H1 (cell line): ENCODE measurements around the gene RAD18. TPM values are rescaled to one million over a fixed set of nuclear protein-coding genes. Genes with fewer than 3 reads are reported as not detected.

Source experiments
- CTCF ChIA-PET: fragments of 300-600 bp; sonication (Branson Sonifier 250); formaldehyde crosslinking; loops from one replicate; lab custom pipeline; 2021; ENCODE audit not compliant: partially characterized antibody; lab: Charles Lee
- POLR2A ChIA-PET: fragments of 300-600 bp; sonication (Branson Sonifier 250); formaldehyde crosslinking; loops from one replicate; lab custom pipeline; 2021; ENCODE audit warnings: inconsistent platforms; ENCODE audit not compliant: partially characterized antibody; lab: Charles Lee
- DNase-seq, 2 experiments: peaks; one replicate each; pipeline versions ENCODE4 v3.0.0 to v3.0.0-alpha.2; 2010 to 2022; ENCODE audit warnings: low spot score in 2 of 2, low read depth in 1 of 2, mixed read lengths in 1 of 2
- FAIRE-seq: peaks from 2 replicates; lab custom pipeline; 2011; peaks lifted over from hg19 to GRCh38; lab: Jason Lieb, UNC
- H2AFZ ChIP-seq: 2 replicates; pipeline ENCODE4 v1.8.1; 2012; ENCODE audit warnings: low read length, inconsistent platforms
- H2AK5ac ChIP-seq: 2 replicates; pipeline ENCODE4 v1.6.1; 2013; ENCODE audit warnings: low read depth, low read length
- H2BK120ac ChIP-seq: replicated peaks from 2 replicates; pipeline ENCODE3; 2013; ENCODE audit warnings: low read depth, low read length, inconsistent platforms
- H2BK12ac ChIP-seq: 2 replicates; pipeline ENCODE4 v1.6.1; 2013; ENCODE audit warnings: low read depth, low read length
- H2BK15ac ChIP-seq: 2 replicates; pipeline ENCODE4 v1.6.1; 2013; ENCODE audit warnings: low read length
- H2BK20ac ChIP-seq: 2 replicates; pipeline ENCODE4 v1.6.1; 2013; ENCODE audit warnings: low read length
- H2BK5ac ChIP-seq: 2 replicates; pipeline ENCODE4 v1.6.1; 2013; ENCODE audit warnings: low read depth, low read length
- H3K14ac ChIP-seq: 2 replicates; pipeline ENCODE4 v1.6.1; 2013; ENCODE audit warnings: inconsistent platforms; ENCODE audit not compliant: insufficient read length
- H3K18ac ChIP-seq: 2 replicates; pipeline ENCODE4 v1.6.1; 2013; ENCODE audit warnings: low read length; ENCODE audit errors: extremely low read depth
- H3K23ac ChIP-seq: 2 replicates; pipeline ENCODE4 v1.6.1; 2013; ENCODE audit warnings: inconsistent platforms; ENCODE audit not compliant: insufficient read length
- H3K23me2 ChIP-seq: 2 replicates; pipeline ENCODE4 v1.6.1; 2013; ENCODE audit warnings: low read depth, low read length
- H3K27ac ChIP-seq: 2 replicates; pipeline ENCODE4 v1.6.1; 2011; ENCODE audit warnings: low read depth, low read length, inconsistent platforms
- H3K27me3 ChIP-seq, 4 experiments: replicated peaks in 1 of 4; 1 replicate in 1 of 4; 2 replicates in 3 of 4; pipeline versions ENCODE4 v1.6.1 to v1.8.1; 2011 to 2013; ENCODE audit warnings: low read length in 3 of 4, mild to moderate bottlenecking in 3 of 4, inconsistent platforms in 2 of 4, mixed read lengths in 2 of 4, moderate library complexity in 1 of 4; ENCODE audit not compliant: control insufficient read depth in 3 of 4, insufficient read depth in 3 of 4; ENCODE audit errors: extremely low read depth in 1 of 4
- H3K36me3 ChIP-seq, 4 experiments: 2 replicates each; pipeline versions ENCODE4 v1.6.1 to v1.8.1; 2011 to 2013; ENCODE audit warnings: mild to moderate bottlenecking in 4 of 4, low read length in 3 of 4, moderate library complexity in 2 of 4, control low read depth in 1 of 4, inconsistent platforms in 1 of 4; ENCODE audit not compliant: insufficient read depth in 4 of 4, control insufficient read depth in 2 of 4
- H3K4ac ChIP-seq: replicated peaks from 2 replicates; pipeline ENCODE3; 2013; ENCODE audit warnings: low read length, low read depth, mixed read lengths, inconsistent platforms; ENCODE audit not compliant: insufficient read length
- H3K4me1 ChIP-seq, 4 experiments: replicated peaks in 1 of 4; 1 replicate in 1 of 4; 2 replicates in 3 of 4; pipeline versions ENCODE4 v1.6.1 to v1.8.1; 2011 to 2013; ENCODE audit warnings: low read length in 3 of 4, inconsistent platforms in 2 of 4, mixed read lengths in 1 of 4; ENCODE audit not compliant: insufficient read depth in 4 of 4, control insufficient read depth in 3 of 4
- H3K4me2 ChIP-seq, 2 experiments: 2 replicates each; pipeline versions ENCODE4 v1.6.1 to v1.8.1; 2011 to 2013; ENCODE audit warnings: low read depth in 2 of 2, low read length in 2 of 2, control low read depth in 1 of 2, inconsistent platforms in 1 of 2, mild to moderate bottlenecking in 1 of 2; ENCODE audit not compliant: insufficient read depth in 1 of 2
- H3K4me3 ChIP-seq, 4 experiments: fragments of 200-600, 300-600 bp in 1 of 4; sonication (generic), shearing (Covaris generic), sonication (Bioruptor Twin) in 1 of 4; 2 replicates each; pipeline versions ENCODE4 v1.5.1 to v1.8.1; 2011 to 2016; ENCODE audit warnings: low read length in 4 of 4, low read depth in 3 of 4, control low read depth in 2 of 4, inconsistent platforms in 2 of 4, mild to moderate bottlenecking in 2 of 4, mixed read lengths in 1 of 4, moderate library complexity in 1 of 4; ENCODE audit not compliant: insufficient read depth in 2 of 4; ENCODE audit errors: extremely low read depth in 1 of 4
- H3K56ac ChIP-seq: replicated peaks from 2 replicates; pipeline ENCODE3; 2013; ENCODE audit warnings: low read depth, mild to moderate bottlenecking, mixed read lengths, low read length, inconsistent platforms; ENCODE audit not compliant: insufficient read length
- H3K79me1 ChIP-seq: 2 replicates; pipeline ENCODE4 v1.6.1; 2013; ENCODE audit warnings: low read depth, low read length, control low read depth
- H3K79me2 ChIP-seq, 2 experiments: 2 replicates each; pipeline versions ENCODE4 v1.6.1 to v1.8.1; 2012 to 2013; ENCODE audit warnings: low read length in 2 of 2, mild to moderate bottlenecking in 2 of 2, inconsistent platforms in 1 of 2; ENCODE audit not compliant: insufficient read depth in 2 of 2, control insufficient read depth in 1 of 2
- H3K9ac ChIP-seq, 4 experiments: replicated peaks in 1 of 4; 1 replicate in 1 of 4; 2 replicates in 3 of 4; pipeline versions ENCODE4 v1.6.1 to v1.8.1; 2011 to 2013; ENCODE audit warnings: low read depth in 3 of 4, low read length in 3 of 4, control low read depth in 2 of 4, mild to moderate bottlenecking in 2 of 4, moderate library complexity in 2 of 4, inconsistent platforms in 1 of 4; ENCODE audit errors: extremely low read depth in 1 of 4
- H3K9me3 ChIP-seq, 2 experiments: 2 replicates each; pipeline versions ENCODE4 v1.6.1 to v1.8.1; 2012 to 2013; ENCODE audit warnings: mild to moderate bottlenecking in 2 of 2, moderate library complexity in 2 of 2, control low read depth in 1 of 2, inconsistent platforms in 1 of 2, low read depth in 1 of 2, low read length in 1 of 2, mixed read lengths in 1 of 2; ENCODE audit not compliant: insufficient read depth in 2 of 2
- H4K20me1 ChIP-seq, 2 experiments: replicated peaks in 1 of 2; 2 replicates each; pipeline versions ENCODE3 to v1.8.1; 2011 to 2013; ENCODE audit warnings: inconsistent platforms in 2 of 2, low read length in 2 of 2, mild to moderate bottlenecking in 1 of 2; ENCODE audit not compliant: insufficient read depth in 2 of 2, control insufficient read depth in 1 of 2
- H4K5ac ChIP-seq: 2 replicates; pipeline ENCODE4 v1.6.1; 2013; ENCODE audit warnings: low read length, low read depth, mixed read lengths, inconsistent platforms; ENCODE audit not compliant: insufficient read length
- H4K8ac ChIP-seq: 2 replicates; pipeline ENCODE4 v1.8.0; 2013; ENCODE audit warnings: mild to moderate bottlenecking, moderate library complexity, low read length, inconsistent platforms; ENCODE audit not compliant: insufficient read depth; ENCODE audit errors: extremely low read depth
- H4K91ac ChIP-seq: replicated peaks from 2 replicates; pipeline ENCODE3; 2013; ENCODE audit warnings: low read length, mixed read lengths, inconsistent platforms; ENCODE audit not compliant: insufficient read length
- CHD2 ChIP-seq: IDR thresholded peaks from 2 replicates; pipeline ENCODE4 v1.6.1; 2012; ENCODE audit warnings: low read length, improper control_type of control experiment
- JUND ChIP-seq: IDR thresholded peaks from 2 replicates; pipeline ENCODE4 v1.6.1; 2011; ENCODE audit warnings: mild to moderate bottlenecking, improper control_type of control experiment, low read length
- NRF1 ChIP-seq: IDR thresholded peaks from 2 replicates; pipeline ENCODE4 v1.6.1; 2011; ENCODE audit warnings: mild to moderate bottlenecking, low read depth, low read length, improper control_type of control experiment
- RNF2 ChIP-seq: fragments of 200-900, 300-1000 bp; sonication (generic); IDR thresholded peaks from 2 replicates; pipeline ENCODE4 v1.7.1; 2016; ENCODE audit warnings: borderline replicate concordance, low read depth, mild to moderate bottlenecking, antibody characterized with exemption, low read length; ENCODE audit not compliant: poor library complexity, severe bottlenecking; ENCODE audit errors: missing control alignments
- WGBS, 2 experiments: shearing (Covaris generic) in 1 of 2; methylation state at CpG; one replicate each; pipeline versions ENCODE4 v1.1.6 to v1.1.7; 2013 to 2015; ENCODE audit warnings: low lambda C conversion rate in 2 of 2, mixed read lengths in 2 of 2, inconsistent platforms in 1 of 2, low coverage in 1 of 2, missing lambda C conversion rate in 1 of 2; ENCODE audit not compliant: insufficient replicate concordance in 2 of 2, insufficient coverage in 1 of 2, insufficient read length in 1 of 2; ENCODE audit errors: extremely low coverage in 1 of 2, missing lambda C conversion rate in 1 of 2; 5-methylcytosine and 5-hydroxymethylcytosine counted together
- polyA plus RNA-seq, 7 experiments: library from polyadenylated mRNA; depleted of rRNA in 3 of 7; stranded (reverse) in 5 of 7; unstranded in 2 of 7; fragments of >200 nt in 5 of 7; fragments of 200-250 nt in 2 of 7; gene quantifications; 1 replicate in 5 of 7; 2 replicates in 1 of 7; 4 replicates in 1 of 7; pipeline versions ENCODE4 v1.2.1 to v1.2.3, GENCODE V29; 2011 to 2013; ENCODE audit warnings: missing spikeins in 2 of 7, mixed read lengths in 2 of 7
- total RNA-seq: library from RNA; stranded (reverse); fragmentation: NEBNext Ultra II Directional; extraction: Animal tissue kit (Norgen Biotek cat#: 25700); gene quantifications from 2 replicates; pipeline ENCODE4 v1.2.1, GENCODE V29; 2021

RAD18 gene
- total and polyA plus RNA-seq, 2 of the 8 experiments (the other 6 are each of a cell fraction or from before 2014, with no cell fraction given): 13.0 to 23.2 TPM

GRCh38 chr3:8937064-8938020 lies 25.9 kb downstream of the RAD18 start:
- 73% methylated on average over 6 of the region's 6 CpGs; no CpG with 5 or more reads in 1 of the 2 experiments for WGBS, 2 experiments
- Histone ChIP-seq H2AFZ (no peak overlapping the region), H3K4ac (no peak overlapping the region), H3K36me3 (peaks cover 4 to 31% (median 19%) of the 10 kb centered on the region in 4 experiments), H3K27ac (no peak overlapping the region), H2BK20ac (no peak overlapping the region), H3K4me3 (no peak overlapping the region), H2AK5ac (no peak overlapping the region), H3K14ac (no peak overlapping the region), H3K27me3 (no peaks in the 10 kb centered on the region), H2BK5ac (no peak overlapping the region), H3K79me2 (no peaks in the 10 kb centered on the region), H2BK15ac (no peak overlapping the region), H3K4me1 (no peaks in the 10 kb centered on the region)
- DNase-seq: no peak
- POLR2A ChIA-PET: no interaction called here
- no peak for TF ChIP-seq CHD2
- no peak for TF ChIP-seq NRF1
- TF ChIP-seq RNF2: no peak
- no peak for TF ChIP-seq JUND
- TF ChIP-seq, all 59 proteins: peak for 0
- Histone ChIP-seq H3K4me2 (no peak overlapping the region), H3K56ac (no peak overlapping the region), H4K20me1 (peaks cover 0 to 1% of the 10 kb centered on the region in 2 experiments), H3K23me2 (no peaks in the 10 kb centered on the region), H2BK120ac (no peak overlapping the region), H3K23ac (no peak overlapping the region), H4K5ac (no peak overlapping the region), H3K9ac (no peak overlapping the region), H3K18ac (no peak overlapping the region), H3K9me3 (no peaks in the 10 kb centered on the region), H3K79me1 (no peaks in the 10 kb centered on the region), H4K8ac (no peak overlapping the region), H4K91ac (no peak overlapping the region), H2BK12ac (no peak overlapping the region)
- FAIRE-seq: no peak
- CTCF ChIA-PET: interaction anchor here (0.8 to 1.9 kb wide), 5 partner anchors 10 to 22 kb away, joined by 3 to 5 read pairs (median 4); no protein-coding TSS in a partner anchor
